Measurements from ENCODE around the gene GPR39.

DNA sequence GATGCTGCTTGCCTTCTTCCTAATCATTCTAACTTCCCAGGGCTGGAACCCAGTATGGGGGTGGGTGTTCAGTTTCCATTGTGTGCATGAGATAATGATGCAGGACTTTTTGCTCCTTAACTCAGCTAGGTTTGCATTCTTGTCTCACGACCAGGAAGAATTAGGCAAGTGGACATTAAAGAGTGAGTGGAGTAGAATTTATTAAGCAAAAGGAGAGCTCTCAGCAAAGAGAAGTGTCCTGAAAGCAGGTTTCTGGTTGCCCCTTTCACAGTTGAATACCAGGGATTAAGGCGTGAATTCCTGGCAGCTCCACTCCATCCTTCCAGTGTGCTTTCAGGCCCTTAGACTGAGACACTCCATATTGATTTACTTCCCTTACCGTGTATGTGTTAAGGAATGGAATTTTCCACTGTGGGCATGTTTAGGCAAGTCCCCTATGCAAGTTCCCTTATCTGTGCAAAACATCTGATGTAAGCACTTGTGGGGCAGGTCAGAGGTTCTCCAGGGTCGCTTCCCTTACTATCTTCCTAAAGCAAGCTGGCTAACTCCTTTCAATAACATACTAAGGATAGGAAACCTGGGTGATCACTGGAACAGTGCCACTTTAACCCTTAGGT lies 126.5 kb downstream of the GPR39 start:
- TF ChIP-seq, protein P1, sequence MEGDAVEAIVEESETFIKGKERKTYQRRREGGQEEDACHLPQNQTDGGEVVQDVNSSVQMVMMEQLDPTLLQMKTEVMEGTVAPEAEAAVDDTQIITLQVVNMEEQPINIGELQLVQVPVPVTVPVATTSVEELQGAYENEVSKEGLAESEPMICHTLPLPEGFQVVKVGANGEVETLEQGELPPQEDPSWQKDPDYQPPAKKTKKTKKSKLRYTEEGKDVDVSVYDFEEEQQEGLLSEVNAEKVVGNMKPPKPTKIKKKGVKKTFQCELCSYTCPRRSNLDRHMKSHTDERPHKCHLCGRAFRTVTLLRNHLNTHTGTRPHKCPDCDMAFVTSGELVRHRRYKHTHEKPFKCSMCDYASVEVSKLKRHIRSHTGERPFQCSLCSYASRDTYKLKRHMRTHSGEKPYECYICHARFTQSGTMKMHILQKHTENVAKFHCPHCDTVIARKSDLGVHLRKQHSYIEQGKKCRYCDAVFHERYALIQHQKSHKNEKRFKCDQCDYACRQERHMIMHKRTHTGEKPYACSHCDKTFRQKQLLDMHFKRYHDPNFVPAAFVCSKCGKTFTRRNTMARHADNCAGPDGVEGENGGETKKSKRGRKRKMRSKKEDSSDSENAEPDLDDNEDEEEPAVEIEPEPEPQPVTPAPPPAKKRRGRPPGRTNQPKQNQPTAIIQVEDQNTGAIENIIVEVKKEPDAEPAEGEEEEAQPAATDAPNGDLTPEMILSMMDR (IDR thresholded peaks at IDR 0.05; ENCODE audit: insufficient read depth, low read length, poor library complexity, severe bottlenecking), result no peak
- no peak for TF ChIP-seq EZH2phosphoT487 (conservative IDR thresholded peaks at IDR 0.05; ENCODE audit: low read length)
